Measurements from ENCODE around the gene ZNF280D. TPM values are rescaled to one million over a fixed set of nuclear protein-coding genes. Genes with fewer than 3 reads are reported as not detected.

Gene ZNF280D
- total and polyA plus RNA-seq, 2 of the 8 experiments (the other 6 are each of a cell fraction or from before 2014, with no cell fraction given): 7.4 to 27.5 TPM

- POLR2A ChIA-PET (ENCODE audit: partially characterized antibody): no interaction called here
- no peak overlapping the region for H3K27ac ChIP-seq (ENCODE audit: low read depth, low read length)
- no peak overlapping the region for H2AFZ ChIP-seq (ENCODE audit: low read length)
- WGBS, 2 experiments (ENCODE audit: extremely low coverage in 1 of 2, insufficient coverage in 1 of 2, insufficient read length in 1 of 2, insufficient replicate concordance in 2 of 2, low coverage in 1 of 2, low lambda C conversion rate in 2 of 2, missing lambda C conversion rate in 1 of 2): 91% methylated on average over 5 of the region's 5 CpGs; no CpG with 5 or more reads in 1 of the 2 experiments
- no peak overlapping the region for H3K18ac ChIP-seq (ENCODE audit: extremely low read depth, low read length)
- no peaks in the 10 kb centered on the region for H3K23me2 ChIP-seq (ENCODE audit: low read depth, low read length)
- no peak overlapping the region for H3K9ac ChIP-seq (replicated peaks in 1 of 4; ENCODE audit: extremely low read depth in 1 of 4, low read depth in 3 of 4, low read length in 3 of 4)
- H3K79me1 ChIP-seq (ENCODE audit: low read depth, low read length): no peaks in the 10 kb centered on the region
- no peak overlapping the region for H2BK15ac ChIP-seq (ENCODE audit: low read length)
- DNase-seq (ENCODE audit: low read depth in 1 of 2, low spot score in 2 of 2) (no peak), FAIRE-seq (no peak)
- H3K4me1 ChIP-seq (replicated peaks in 1 of 4; ENCODE audit: control insufficient read depth in 3 of 4, insufficient read depth in 4 of 4, low read length in 3 of 4): no peaks in the 10 kb centered on the region
- no peak overlapping the region for H2BK12ac ChIP-seq (ENCODE audit: low read depth, low read length)
- H4K8ac ChIP-seq (ENCODE audit: extremely low read depth, insufficient read depth, low read length): no peak overlapping the region
- CTCF ChIA-PET (ENCODE audit: partially characterized antibody): no interaction called here
- H3K79me2 ChIP-seq (ENCODE audit: control insufficient read depth in 1 of 2, insufficient read depth in 2 of 2, low read length in 2 of 2): no peaks in the 10 kb centered on the region
- H3K36me3 ChIP-seq (ENCODE audit: control insufficient read depth in 2 of 4, insufficient read depth in 4 of 4, low read length in 3 of 4): no peaks in the 10 kb centered on the region
- H3K4ac ChIP-seq (replicated peaks; ENCODE audit: insufficient read length, low read depth, low read length): no peak overlapping the region
- no peaks in the 10 kb centered on the region for H4K20me1 ChIP-seq (replicated peaks in 1 of 2; ENCODE audit: control insufficient read depth in 1 of 2, insufficient read depth in 2 of 2, low read length in 2 of 2)
- no peak overlapping the region for H2BK20ac ChIP-seq (ENCODE audit: low read length)
- H3K27me3 ChIP-seq (replicated peaks in 1 of 4; ENCODE audit: control insufficient read depth in 3 of 4, extremely low read depth in 1 of 4, insufficient read depth in 3 of 4, low read length in 3 of 4): no peaks in the 10 kb centered on the region
- no peak overlapping the region for H3K23ac ChIP-seq (ENCODE audit: insufficient read length)
- H3K4me3 ChIP-seq (ENCODE audit: extremely low read depth in 1 of 4, insufficient read depth in 2 of 4, low read depth in 3 of 4, low read length in 4 of 4): no peak overlapping the region
- H2BK5ac ChIP-seq (ENCODE audit: low read depth, low read length): no peak overlapping the region
- no peak overlapping the region for H4K5ac ChIP-seq (ENCODE audit: insufficient read length, low read depth, low read length)
- H3K56ac ChIP-seq (replicated peaks; ENCODE audit: insufficient read length, low read depth, low read length): no peak overlapping the region
- H4K91ac ChIP-seq (replicated peaks; ENCODE audit: insufficient read length, low read length): no peak overlapping the region
- no peak overlapping the region for H3K4me2 ChIP-seq (ENCODE audit: insufficient read depth in 1 of 2, low read depth in 2 of 2, low read length in 2 of 2)
- peaks cover 10 to 11% of the 10 kb centered on the region in 2 experiments; a peak in 2 of 4 replicates for H3K9me3 ChIP-seq (ENCODE audit: insufficient read depth in 2 of 2, low read depth in 1 of 2, low read length in 1 of 2)
- no peak overlapping the region for H3K14ac ChIP-seq (ENCODE audit: insufficient read length)
- H2BK120ac ChIP-seq (replicated peaks; ENCODE audit: low read depth, low read length): no peak overlapping the region
- no peak overlapping the region for H2AK5ac ChIP-seq (ENCODE audit: low read depth, low read length)
- TF ChIP-seq GABPA (IDR thresholded peaks at IDR 0.05; ENCODE audit: borderline replicate concordance, insufficient read depth, low read length) (no peak), ASH2L (IDR thresholded peaks at IDR 0.05; ENCODE audit: low read length) (no peak)
Measured at GRCh38 chr15:56598991-56599390, 134.3 kb downstream of the ZNF280D start.

Data from H1 (cell line).